Astrocyte of the spinal cord (primary cell): Measurements from ENCODE around the gene TCF23.
"Not testable (repeated sequence)": the region's sequence is repeated elsewhere in the genome, so short reads cannot be mapped to it uniquely, and the experiment has no call there.

Experiments
- DNase-seq: peaks from one replicate; pipeline ENCODE4 v3.0.0; 2011; ENCODE audit warnings: low read depth, low spot score
- H3K4me3 ChIP-seq: 2 replicates; pipeline ENCODE4 v1.5.1; 2011; ENCODE audit warnings: low read depth, mild to moderate bottlenecking, low read length, moderate library complexity
- in situ Hi-C: cut with HindIII; loops from 2 replicates; pipeline ENCODE4 v1.10.0; 2017; ENCODE audit warnings: low sequenced_read_pairs
- TF ChIP-seq, protein P1 (sequence below): IDR thresholded peaks from 2 replicates; pipeline ENCODE4 v1.5.1; 2012; ENCODE audit warnings: low read depth, mild to moderate bottlenecking, low read length, inconsistent platforms

TCF23 gene

DNA sequence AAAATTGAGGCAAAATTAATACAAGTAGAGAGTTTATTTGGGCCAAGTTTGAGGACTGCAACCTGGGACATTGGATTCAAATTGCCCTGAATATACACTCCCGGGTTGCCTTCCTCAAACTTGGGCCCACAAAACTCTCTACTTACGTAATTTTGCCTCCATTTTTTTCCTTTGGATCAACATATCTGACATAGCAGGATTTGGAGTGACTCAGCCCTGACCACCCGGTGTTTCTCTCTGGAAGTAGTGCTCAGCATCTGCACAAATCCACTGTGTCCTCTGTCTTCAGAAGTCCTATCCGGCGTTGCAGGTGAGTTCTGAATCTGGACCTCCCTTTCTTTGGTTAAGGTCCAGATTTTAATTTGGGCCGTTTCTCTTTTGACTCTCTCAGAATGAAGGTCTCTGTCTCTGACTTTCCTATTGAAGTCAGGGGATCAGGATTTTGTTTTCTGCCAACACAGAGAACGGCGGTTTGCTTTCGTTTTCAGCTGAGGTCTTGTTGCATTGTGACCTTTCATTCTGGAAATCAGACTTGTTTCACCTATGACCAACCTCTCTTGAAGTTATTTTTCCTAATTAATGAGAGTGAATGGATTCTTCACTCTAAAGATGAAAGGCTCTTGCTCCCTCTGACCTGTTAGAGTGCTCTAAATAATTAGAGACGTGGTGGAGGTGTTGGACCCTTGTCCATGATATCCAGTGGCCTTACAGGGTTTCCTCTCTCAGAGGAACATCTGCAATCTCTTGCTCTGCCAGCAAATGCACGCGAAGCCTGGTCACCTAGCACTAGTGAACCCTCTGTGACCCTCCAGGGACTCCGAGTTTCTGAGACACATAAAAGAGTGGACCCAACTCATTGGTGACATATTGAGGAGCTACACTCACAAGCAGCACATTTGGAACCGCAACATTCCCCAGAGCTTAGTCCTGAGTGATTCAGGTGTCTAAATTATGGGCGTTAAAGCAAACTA lies 13.6 kb downstream of the TCF23 start:
- in situ Hi-C loops, result no loop called here
- H3K4me3 ChIP-seq, result no peak overlapping the region
- DNase-seq, result no peak
- TF ChIP-seq, protein P1, sequence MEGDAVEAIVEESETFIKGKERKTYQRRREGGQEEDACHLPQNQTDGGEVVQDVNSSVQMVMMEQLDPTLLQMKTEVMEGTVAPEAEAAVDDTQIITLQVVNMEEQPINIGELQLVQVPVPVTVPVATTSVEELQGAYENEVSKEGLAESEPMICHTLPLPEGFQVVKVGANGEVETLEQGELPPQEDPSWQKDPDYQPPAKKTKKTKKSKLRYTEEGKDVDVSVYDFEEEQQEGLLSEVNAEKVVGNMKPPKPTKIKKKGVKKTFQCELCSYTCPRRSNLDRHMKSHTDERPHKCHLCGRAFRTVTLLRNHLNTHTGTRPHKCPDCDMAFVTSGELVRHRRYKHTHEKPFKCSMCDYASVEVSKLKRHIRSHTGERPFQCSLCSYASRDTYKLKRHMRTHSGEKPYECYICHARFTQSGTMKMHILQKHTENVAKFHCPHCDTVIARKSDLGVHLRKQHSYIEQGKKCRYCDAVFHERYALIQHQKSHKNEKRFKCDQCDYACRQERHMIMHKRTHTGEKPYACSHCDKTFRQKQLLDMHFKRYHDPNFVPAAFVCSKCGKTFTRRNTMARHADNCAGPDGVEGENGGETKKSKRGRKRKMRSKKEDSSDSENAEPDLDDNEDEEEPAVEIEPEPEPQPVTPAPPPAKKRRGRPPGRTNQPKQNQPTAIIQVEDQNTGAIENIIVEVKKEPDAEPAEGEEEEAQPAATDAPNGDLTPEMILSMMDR, result no peak

DNA sequence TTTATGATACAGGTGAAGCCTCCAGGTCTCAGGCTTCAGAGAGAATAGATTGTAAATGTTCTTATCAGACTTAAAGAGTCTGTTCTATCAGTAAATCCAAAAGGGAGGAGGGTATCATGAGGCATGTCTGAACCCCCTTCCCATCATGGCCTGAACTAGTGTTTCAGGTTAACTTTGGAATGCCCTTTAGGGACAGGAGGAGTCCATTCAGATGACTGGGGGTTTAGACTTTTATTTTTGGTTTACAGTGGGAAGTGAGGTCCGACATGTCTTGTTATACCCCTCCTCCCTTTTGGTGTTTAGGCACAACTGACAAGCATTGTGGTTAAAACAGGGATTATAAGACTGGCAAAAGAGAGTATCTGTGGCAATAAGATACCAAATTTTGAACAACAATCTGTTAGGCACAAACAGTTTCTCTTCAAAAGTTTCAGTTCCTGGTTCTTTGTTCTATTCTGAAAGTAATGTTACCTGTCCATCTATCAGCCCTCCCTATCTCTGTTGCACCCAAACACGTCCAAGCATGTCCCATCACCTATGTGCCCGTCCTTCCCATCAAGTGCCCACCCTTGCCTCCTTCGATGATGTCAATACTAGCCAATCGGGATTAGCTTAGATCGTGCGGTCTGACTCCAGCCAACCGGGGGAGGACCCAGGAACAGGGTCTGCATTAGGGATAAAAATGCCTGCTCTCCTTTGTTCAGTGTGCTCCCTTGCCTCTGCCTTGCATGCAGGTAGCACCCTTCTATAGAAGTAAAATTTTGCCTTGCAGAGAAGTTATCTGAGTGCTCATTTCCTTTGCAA lies 16.4 kb downstream of the TCF23 start:
- H3K4me3 ChIP-seq, result no peak overlapping the region
- TF ChIP-seq, protein P1, result no peak
- DNase-seq, result no peak
- in situ Hi-C loops, result no loop called here

DNA sequence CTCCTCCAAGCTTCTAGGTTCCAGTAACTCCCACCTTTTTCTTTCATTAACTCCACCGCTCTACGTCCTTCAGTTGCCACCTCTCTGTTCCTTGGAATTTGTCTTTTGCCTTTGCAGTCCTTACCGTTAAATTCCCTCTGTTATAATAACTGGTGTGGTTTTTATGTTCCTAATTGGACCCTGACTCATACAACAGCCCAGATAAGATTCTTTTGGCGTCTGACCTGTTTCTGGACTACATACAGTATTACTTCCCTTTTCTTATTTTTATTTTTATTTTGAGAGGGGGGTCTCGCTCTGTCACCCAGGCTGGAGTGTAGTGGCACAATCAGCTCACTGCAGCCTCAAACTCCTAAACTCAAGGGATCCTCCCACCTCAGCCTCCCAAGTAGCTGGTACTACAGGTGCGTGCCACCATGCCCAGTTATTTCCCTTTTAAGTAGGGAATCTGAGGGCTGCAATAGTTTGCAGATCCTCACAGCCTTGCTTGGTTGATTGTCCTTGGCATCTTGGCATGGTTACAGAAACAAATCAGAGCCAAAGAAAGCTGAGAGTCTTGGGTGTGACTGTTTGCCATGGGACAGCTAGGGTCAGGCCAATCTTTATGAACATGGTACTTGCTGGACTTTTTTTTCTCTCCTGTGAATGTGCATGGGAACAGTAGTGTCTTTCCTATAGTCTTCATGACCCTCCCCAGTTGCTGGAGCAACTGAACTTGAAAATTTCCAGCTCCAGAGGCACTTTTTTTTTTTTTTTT lies 22.0 kb downstream of the TCF23 start:
- DNase-seq, result no peak
- in situ Hi-C loops, result no loop called here
- H3K4me3 ChIP-seq, result no peak overlapping the region
- TF ChIP-seq, protein P1, result no peak

DNA sequence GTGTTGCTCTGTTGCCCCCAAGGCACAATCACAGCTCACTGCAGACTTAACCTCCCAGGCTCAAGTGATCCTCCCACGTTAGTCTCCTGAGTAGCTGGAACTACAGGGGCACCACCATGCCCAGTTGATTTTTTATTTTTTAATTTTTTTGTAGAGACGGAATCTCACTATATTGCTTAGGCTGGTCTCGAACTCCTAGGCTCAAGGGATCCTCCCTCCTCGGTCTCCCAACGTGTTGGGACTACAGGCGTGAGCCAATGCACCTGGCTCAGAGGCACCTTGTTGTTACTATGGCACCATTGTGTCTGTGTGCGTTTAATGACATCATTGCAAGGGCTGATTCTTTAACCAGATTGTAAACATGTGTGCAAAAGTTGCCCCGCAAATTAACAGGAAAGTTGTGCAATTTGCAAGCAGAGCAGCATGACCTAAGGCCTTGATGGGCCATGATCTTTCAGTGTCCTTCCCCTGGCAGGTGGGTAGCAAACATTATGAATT lies 22.6 kb downstream of the TCF23 start:
- no peak overlapping the region for H3K4me3 ChIP-seq
- no peak for DNase-seq
- in situ Hi-C loops, result no loop called here
- TF ChIP-seq, protein P1, result no peak

DNA sequence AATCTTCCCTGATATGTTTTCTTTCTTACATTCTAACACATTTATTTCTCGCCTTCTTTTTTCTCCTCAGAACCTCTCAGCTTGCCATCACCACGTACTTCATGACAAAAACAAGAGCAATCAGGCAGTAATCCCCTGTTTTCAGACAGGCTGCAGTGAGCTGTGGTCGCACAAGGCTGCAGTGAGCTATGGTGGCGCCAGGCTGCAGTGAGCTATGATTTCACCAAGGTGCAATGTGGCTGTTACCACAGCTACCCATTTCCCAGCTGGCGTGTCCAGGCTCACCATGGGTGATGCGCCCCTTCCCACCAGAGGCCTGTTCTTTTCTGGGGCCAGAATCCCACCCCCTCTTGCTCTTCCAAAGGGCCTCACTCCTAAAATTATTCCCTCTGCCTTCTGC lies 25.8 kb downstream of the TCF23 start:
- in situ Hi-C loops, result no loop called here
- TF ChIP-seq, protein P1, result no peak
- no peak for DNase-seq

DNA sequence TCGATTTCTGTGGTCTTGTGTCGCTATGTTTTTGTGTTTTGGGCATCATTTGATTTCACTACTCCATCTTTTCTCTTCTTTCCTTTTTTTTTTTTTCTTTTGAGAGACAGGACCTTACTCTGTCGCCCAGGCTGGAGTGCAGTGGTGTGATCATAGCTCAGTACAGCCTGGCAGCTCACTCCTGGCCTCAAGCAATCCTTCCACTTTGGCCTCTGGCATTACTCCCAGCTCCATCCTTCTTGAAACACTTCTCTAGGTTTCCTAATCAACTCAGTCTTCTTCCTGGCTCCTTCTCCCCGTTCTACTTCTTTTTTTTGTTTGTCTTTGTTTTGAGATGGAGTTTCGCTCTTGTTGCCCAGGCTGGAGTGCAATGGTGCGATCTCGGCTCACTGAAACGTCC lies 26.5 kb downstream of the TCF23 start:
- H3K4me3 ChIP-seq, result no peak overlapping the region
- no peak for DNase-seq
- in situ Hi-C loops, result no loop called here
- TF ChIP-seq, protein P1, result no peak

More for the DNA sequence above, 25.8 kb downstream of the TCF23 start:
- H3K4me3 ChIP-seq, result no peak overlapping the region

DNA sequence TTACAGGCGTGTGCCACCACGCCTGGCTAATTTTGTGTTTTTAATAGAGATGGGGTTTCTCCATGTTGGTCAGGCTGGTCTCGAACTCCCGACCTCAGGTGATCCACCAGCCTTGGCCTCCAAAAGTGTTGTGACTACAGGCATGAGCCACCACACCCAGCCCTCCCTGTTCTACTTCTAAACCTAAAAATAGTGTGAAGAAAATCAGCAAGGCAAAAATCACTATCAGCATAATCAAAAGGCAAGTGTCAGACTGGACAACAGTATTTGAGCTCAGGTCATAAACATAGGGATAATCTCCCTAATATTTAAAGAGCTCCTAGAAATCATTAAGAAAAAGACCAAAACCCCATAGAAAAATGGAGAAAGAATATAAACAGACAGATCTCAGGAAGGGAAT lies 27.0 kb downstream of the TCF23 start:
- in situ Hi-C loops, DNase-seq, H3K4me3 ChIP-seq: not testable (repeated sequence)
